ENCODE measurements around the gene IL18RAP.

- TF ChIP-seq SMAD4 (CRISPR knock-in tag; IDR thresholded peaks at IDR 0.05), result no peak
- no peak for TF ChIP-seq CTCF (IDR thresholded peaks at IDR 0.05)
Observed at GRCh38 chr2:102432386-102432785, 9.4 kb downstream of the IL18RAP start.

Data from WTC11 (cell line).